ENCODE measurements around the gene SLCO6A1.

DNA sequence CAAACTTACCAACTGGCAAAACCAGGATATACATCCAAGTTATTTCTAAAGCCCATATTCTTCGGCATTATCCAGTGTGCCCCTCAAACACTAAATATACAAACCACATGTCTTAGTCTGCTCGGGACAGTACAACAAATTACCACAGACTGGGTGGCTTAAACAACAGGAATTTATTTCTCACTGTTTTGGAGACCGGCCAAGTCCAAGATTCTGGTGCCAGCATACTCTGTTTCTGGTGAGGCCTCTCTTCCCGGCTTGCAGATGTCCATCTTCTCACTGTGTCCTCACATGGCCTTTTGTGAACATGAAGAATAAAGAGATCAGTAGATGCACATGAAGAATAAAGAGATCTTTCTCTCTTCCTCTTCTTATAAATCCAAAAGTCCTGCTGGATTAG, 12.9 kb upstream of the SLCO6A1 start:
- TF ChIP-seq, protein P1, sequence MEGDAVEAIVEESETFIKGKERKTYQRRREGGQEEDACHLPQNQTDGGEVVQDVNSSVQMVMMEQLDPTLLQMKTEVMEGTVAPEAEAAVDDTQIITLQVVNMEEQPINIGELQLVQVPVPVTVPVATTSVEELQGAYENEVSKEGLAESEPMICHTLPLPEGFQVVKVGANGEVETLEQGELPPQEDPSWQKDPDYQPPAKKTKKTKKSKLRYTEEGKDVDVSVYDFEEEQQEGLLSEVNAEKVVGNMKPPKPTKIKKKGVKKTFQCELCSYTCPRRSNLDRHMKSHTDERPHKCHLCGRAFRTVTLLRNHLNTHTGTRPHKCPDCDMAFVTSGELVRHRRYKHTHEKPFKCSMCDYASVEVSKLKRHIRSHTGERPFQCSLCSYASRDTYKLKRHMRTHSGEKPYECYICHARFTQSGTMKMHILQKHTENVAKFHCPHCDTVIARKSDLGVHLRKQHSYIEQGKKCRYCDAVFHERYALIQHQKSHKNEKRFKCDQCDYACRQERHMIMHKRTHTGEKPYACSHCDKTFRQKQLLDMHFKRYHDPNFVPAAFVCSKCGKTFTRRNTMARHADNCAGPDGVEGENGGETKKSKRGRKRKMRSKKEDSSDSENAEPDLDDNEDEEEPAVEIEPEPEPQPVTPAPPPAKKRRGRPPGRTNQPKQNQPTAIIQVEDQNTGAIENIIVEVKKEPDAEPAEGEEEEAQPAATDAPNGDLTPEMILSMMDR (IDR thresholded peaks at IDR 0.05): no peak
- TF ChIP-seq POLR2A (IDR thresholded peaks at IDR 0.05): no peak

Data from right lobe of liver (tissue), 4 donors.